NCI-H82 treated with DMSO at 0.1 percent for 48 hours (cell line): ENCODE measurements around the gene RRAD.
"Not testable (repeated sequence)": the region's sequence is repeated elsewhere in the genome, so short reads cannot be mapped to it uniquely, and the experiment has no call there.

ENCODE experiments used
- DNase-seq: peaks from one replicate; lab custom pipeline; 2025; ENCODE audit not compliant: unreplicated experiment; lab: John Stamatoyannopoulos, UW

RRAD gene

GRCh38 chr16:66900721-66901441, 24.5 kb downstream of the RRAD start:
- peak; percentile 60 for DNase-seq

- DNase-seq: peak; percentile 70
Measured at GRCh38 chr16:66899945-66900710, 25.2 kb downstream of the RRAD start.

- DNase-seq: no peak
Measured at GRCh38 chr16:66899310-66899944, 25.9 kb downstream of the RRAD start.

GRCh38 chr16:66898933-66899309, 26.4 kb downstream of the RRAD start:
- no peak for DNase-seq

GRCh38 chr16:66898207-66898606, 27.1 kb downstream of the RRAD start:
- DNase-seq: no peak

GRCh38 chr16:66896682-66897081, 28.7 kb downstream of the RRAD start:
- not testable (repeated sequence) for DNase-seq

- DNase-seq: no peak
Measured at GRCh38 chr16:66895999-66896398, 29.3 kb downstream of the RRAD start.

GRCh38 chr16:66895689-66895979, 29.7 kb downstream of the RRAD start:
- no peak for DNase-seq

GRCh38 chr16:66894948-66895688, 30.2 kb downstream of the RRAD start:
- DNase-seq: peak; percentile 50

- DNase-seq: no peak
Measured at GRCh38 chr16:66894055-66894454, 31.3 kb downstream of the RRAD start.

- DNase-seq: no peak
Measured at GRCh38 chr16:66891797-66892196, 33.5 kb downstream of the RRAD start.

- no peak for DNase-seq
Measured at GRCh38 chr16:66891360-66891759, 34.0 kb downstream of the RRAD start.

GRCh38 chr16:66890799-66891198, 34.5 kb downstream of the RRAD start:
- DNase-seq: no peak

- DNase-seq: no peak
Measured at GRCh38 chr16:66889622-66890021, 35.7 kb downstream of the RRAD start.

- no peak for DNase-seq
Measured at GRCh38 chr16:66888647-66889615, 36.4 kb downstream of the RRAD start.

- no peak for DNase-seq
Measured at GRCh38 chr16:66886914-66887313, 38.4 kb downstream of the RRAD start.

- no peak for DNase-seq
Measured at GRCh38 chr16:66886321-66886720, 39.0 kb downstream of the RRAD start.

GRCh38 chr16:66885491-66885890, 39.8 kb downstream of the RRAD start:
- DNase-seq: no peak

- DNase-seq: no peak
Measured at GRCh38 chr16:66882702-66883101, 42.6 kb downstream of the RRAD start.

- DNase-seq: no peak
Measured at GRCh38 chr16:66881964-66882508, 43.3 kb downstream of the RRAD start.
